ENCODE data around the gene PEG3. TPM values are rescaled to one million over a fixed set of nuclear protein-coding genes. Genes with fewer than 3 reads are reported as not detected.

The PEG3 gene
- total and polyA plus RNA-seq, 10 donors, result 0.20 to 11.3 (median 2.5) TPM

- no peaks in the 10 kb centered on the region for H3K27me3 ChIP-seq (replicated peaks in 1 of 7)
- H3K4me3 ChIP-seq, result no peak overlapping the region
- DNase-seq, result no peak
- H3K27ac ChIP-seq, result no peak overlapping the region
- H3K36me3 ChIP-seq, result no peaks in the 10 kb centered on the region
- H3K9me3 ChIP-seq, result peaks cover 0 to 62% (median 12%) of the 10 kb centered on the region in 8 donors
- intact Hi-C loops (cut with DNase I; ENCODE audit: low total_unique reads), result no loop called here
- no peak for TF ChIP-seq CTCF (IDR thresholded peaks at IDR 0.05 in 8 of 11, conservative IDR thresholded peaks at IDR 0.05 in 3 of 11)
- TF ChIP-seq POLR2AphosphoS5 (IDR thresholded peaks at IDR 0.05), result no peak
- TF ChIP-seq POLR2A (IDR thresholded peaks at IDR 0.05), result no peak
- WGBS, 5 donors, result 66 to 89% (median 79%) methylated on average over 2 of the region's 2 CpGs
- no peaks in the 10 kb centered on the region for H3K4me1 ChIP-seq
Measured at GRCh38 chr19:56827708-56828107, 12.8 kb downstream of the PEG3 start.

GRCh38 chr19:56823956-56824355 lies 16.6 kb downstream of the PEG3 start:
- Histone ChIP-seq H3K27ac (no peak overlapping the region), H3K4me1 (no peaks in the 10 kb centered on the region), H3K9me3 (peaks cover 0 to 73% (median 26%) of the 10 kb centered on the region in 8 donors), H3K27me3 (replicated peaks in 1 of 7) (no peaks in the 10 kb centered on the region), H3K4me3 (no peak overlapping the region), H3K36me3 (no peaks in the 10 kb centered on the region)
- WGBS, 5 donors, result 82 to 100% (median 90%) methylated on average over 3 to 6 of the region's 6 CpGs
- TF ChIP-seq CTCF (IDR thresholded peaks at IDR 0.05 in 8 of 11, conservative IDR thresholded peaks at IDR 0.05 in 3 of 11), result no peak
- TF ChIP-seq POLR2A (IDR thresholded peaks at IDR 0.05), result no peak
- no peak for TF ChIP-seq POLR2AphosphoS5 (IDR thresholded peaks at IDR 0.05)
- no peak for DNase-seq
- intact Hi-C loops (cut with DNase I; ENCODE audit: low total_unique reads), result no loop called here

GRCh38 chr19:56823417-56823816 lies 17.1 kb downstream of the PEG3 start:
- intact Hi-C loops (cut with DNase I; ENCODE audit: low total_unique reads), result no loop called here
- Histone ChIP-seq H3K4me3 (no peak overlapping the region), H3K4me1 (no peaks in the 10 kb centered on the region), H3K27ac (no peak overlapping the region), H3K36me3 (no peaks in the 10 kb centered on the region), H3K9me3 (peaks cover 0 to 73% (median 30%) of the 10 kb centered on the region in 8 donors), H3K27me3 (replicated peaks in 1 of 7) (no peaks in the 10 kb centered on the region)
- WGBS, 5 donors, result 88 to 96% (median 93%) methylated on average over 12 of the region's 12 CpGs
- no peak for DNase-seq
- TF ChIP-seq POLR2AphosphoS5 (IDR thresholded peaks at IDR 0.05) (no peak), CTCF (IDR thresholded peaks at IDR 0.05 in 8 of 11, conservative IDR thresholded peaks at IDR 0.05 in 3 of 11) (no peak), POLR2A (IDR thresholded peaks at IDR 0.05) (no peak)

GRCh38 chr19:56822755-56823154 lies 17.8 kb downstream of the PEG3 start:
- no peak for TF ChIP-seq POLR2AphosphoS5 (IDR thresholded peaks at IDR 0.05)
- TF ChIP-seq POLR2A (IDR thresholded peaks at IDR 0.05), result no peak
- TF ChIP-seq CTCF (IDR thresholded peaks at IDR 0.05 in 8 of 11, conservative IDR thresholded peaks at IDR 0.05 in 3 of 11), result no peak
- H3K4me3 ChIP-seq, result no peak overlapping the region
- no peak for DNase-seq
- no peaks in the 10 kb centered on the region for H3K4me1 ChIP-seq
- 84 to 97% (median 92%) methylated on average over 5 of the region's 5 CpGs for WGBS, 5 donors
- intact Hi-C loops (cut with DNase I; ENCODE audit: low total_unique reads), result no loop called here
- no peaks in the 10 kb centered on the region for H3K27me3 ChIP-seq (replicated peaks in 1 of 7)
- no peak overlapping the region for H3K27ac ChIP-seq
- H3K9me3 ChIP-seq, result peaks cover 0 to 78% (median 29%) of the 10 kb centered on the region in 8 donors
- no peaks in the 10 kb centered on the region for H3K36me3 ChIP-seq
